Urinary bladder (tissue), 4 donors: ENCODE measurements around the gene SNX33. TPM values are rescaled to one million over a fixed set of nuclear protein-coding genes. Genes with fewer than 3 reads are reported as not detected.
A peak's percentile ranks its signal among the peaks of the same experiment; 100 is the strongest.

Source experiments
- DNase-seq: peaks from one replicate; pipeline ENCODE4 v3.0.0-alpha.2; 2015; ENCODE audit errors: extremely low spot score
- H3K27ac ChIP-seq: one replicate; pipeline ENCODE4 v1.5.1; 2013; ENCODE audit warnings: low read depth, mild to moderate bottlenecking, moderate library complexity
- H3K36me3 ChIP-seq: one replicate; pipeline ENCODE4 v1.6.1; 2013; ENCODE audit warnings: mild to moderate bottlenecking, moderate library complexity; ENCODE audit not compliant: insufficient read depth
- H3K4me1 ChIP-seq: one replicate; pipeline ENCODE4 v1.6.1; 2013; ENCODE audit warnings: mild to moderate bottlenecking, moderate library complexity; ENCODE audit not compliant: insufficient read depth
- H3K4me3 ChIP-seq: one replicate; pipeline ENCODE4 v1.5.1; 2013; ENCODE audit warnings: low read depth, low read length
- WGBS: extraction: QIAGEN DNeasy Blood & Tissue Kit; methylation state at CpG from one replicate; pipeline ENCODE4 v1.1.7; 2013; 5-methylcytosine and 5-hydroxymethylcytosine counted together
- polyA plus RNA-seq: library from polyadenylated mRNA; stranded (reverse); fragments of 200-250 nt; gene quantifications from one replicate; pipeline ENCODE4 v1.2.3, GENCODE V29; 2013
- total RNA-seq: library from RNA; depleted of rRNA; stranded (reverse); fragments of >200 nt; gene quantifications from one replicate; pipeline ENCODE4 v1.2.3, GENCODE V29; 2014
- donor health status: healthy with polysubstance abuse.
- donor health status: healthy.

Gene SNX33
- total and polyA plus RNA-seq, 2 donors = 11.1 to 25.8 TPM

- Histone ChIP-seq H3K36me3 (no peaks in the 10 kb centered on the region), H3K27ac (no peak overlapping the region), H3K4me3 (no peak overlapping the region), H3K4me1 (no peaks in the 10 kb centered on the region)
- DNase-seq = no peak
- 90% methylated on average over 9 of the region's 9 CpGs for WGBS
Observed at GRCh38 chr15:75662823-75663519, 15.3 kb downstream of the SNX33 start.

- Histone ChIP-seq H3K27ac (no peak overlapping the region), H3K4me1 (no peaks in the 10 kb centered on the region)
- 74% methylated on average over 11 of the region's 11 CpGs for WGBS
Observed at GRCh38 chr15:75663931-75664421, 16.3 kb downstream of the SNX33 start.

GRCh38 chr15:75666823-75667501 is 19.2 kb downstream of the SNX33 start:
- Histone ChIP-seq H3K4me3 (no peak overlapping the region), H3K4me1 (no peaks in the 10 kb centered on the region), H3K27ac (peak overlapping the region; percentile 61), H3K36me3 (no peaks in the 10 kb centered on the region)
- 63% methylated on average over 15 of the region's 15 CpGs for WGBS
- no peak for DNase-seq

More at GRCh38 chr15:75663931-75664421, 16.3 kb downstream of the SNX33 start:
- Histone ChIP-seq H3K4me3 (no peak overlapping the region), H3K36me3 (no peaks in the 10 kb centered on the region)
- DNase-seq = no peak

GRCh38 chr15:75669191-75669878 is 21.6 kb downstream of the SNX33 start:
- 67% methylated on average over 14 of the region's 14 CpGs for WGBS
- no peak overlapping the region for H3K27ac ChIP-seq
- no peak for DNase-seq
- no peaks in the 10 kb centered on the region for H3K4me1 ChIP-seq
- H3K36me3 ChIP-seq = no peaks in the 10 kb centered on the region
- no peak overlapping the region for H3K4me3 ChIP-seq

- H3K27ac ChIP-seq = no peak overlapping the region
- no peak overlapping the region for H3K4me3 ChIP-seq
- no peak for DNase-seq
- no peaks in the 10 kb centered on the region for H3K4me1 ChIP-seq
- H3K36me3 ChIP-seq = no peaks in the 10 kb centered on the region
- WGBS = 80% methylated on average over 6 of the region's 6 CpGs
Observed at GRCh38 chr15:75669879-75670212, 22.1 kb downstream of the SNX33 start.

- no peaks in the 10 kb centered on the region for H3K36me3 ChIP-seq
- H3K27ac ChIP-seq = no peak overlapping the region
- no peaks in the 10 kb centered on the region for H3K4me1 ChIP-seq
- no peak for DNase-seq
- 59% methylated on average over 11 of the region's 11 CpGs for WGBS
- no peak overlapping the region for H3K4me3 ChIP-seq
Observed at GRCh38 chr15:75671730-75672602, 24.3 kb downstream of the SNX33 start.

GRCh38 chr15:75672646-75673425 is 25.1 kb downstream of the SNX33 start:
- Histone ChIP-seq H3K36me3 (no peaks in the 10 kb centered on the region), H3K4me3 (no peak overlapping the region)
- DNase-seq = no peak

GRCh38 chr15:75673426-75674235 is 25.9 kb downstream of the SNX33 start:
- H3K4me3 ChIP-seq = no peak overlapping the region
- H3K4me1 ChIP-seq = no peaks in the 10 kb centered on the region
- peak overlapping the region; percentile 0 for H3K27ac ChIP-seq
- 48% methylated on average over 10 of the region's 10 CpGs for WGBS
- peak; percentile 55 for DNase-seq
- no peaks in the 10 kb centered on the region for H3K36me3 ChIP-seq

More at GRCh38 chr15:75672646-75673425, 25.1 kb downstream of the SNX33 start:
- Histone ChIP-seq H3K27ac (peak overlapping the region; percentile 0), H3K4me1 (no peaks in the 10 kb centered on the region)
- WGBS = 21% methylated on average over 14 of the region's 14 CpGs

- H3K36me3 ChIP-seq = no peaks in the 10 kb centered on the region
Observed at GRCh38 chr15:75674366-75674765, 26.7 kb downstream of the SNX33 start.

GRCh38 chr15:75675579-75676404 is 28.1 kb downstream of the SNX33 start:
- no peaks in the 10 kb centered on the region for H3K4me1 ChIP-seq
- H3K4me3 ChIP-seq = no peak overlapping the region
- H3K27ac ChIP-seq = no peak overlapping the region
- WGBS = 87% methylated on average over 41 of the region's 41 CpGs
- no peak for DNase-seq
- no peaks in the 10 kb centered on the region for H3K36me3 ChIP-seq

More at GRCh38 chr15:75674366-75674765, 26.7 kb downstream of the SNX33 start:
- 85% methylated on average over 8 of the region's 8 CpGs for WGBS
- no peaks in the 10 kb centered on the region for H3K4me1 ChIP-seq
- H3K27ac ChIP-seq = no peak overlapping the region
- DNase-seq = no peak
- H3K4me3 ChIP-seq = no peak overlapping the region

- Histone ChIP-seq H3K27ac (no peak overlapping the region), H3K4me3 (no peak overlapping the region), H3K36me3 (no peaks in the 10 kb centered on the region), H3K4me1 (no peaks in the 10 kb centered on the region)
- no peak for DNase-seq
- 85% methylated on average over 30 of the region's 30 CpGs for WGBS
Observed at GRCh38 chr15:75676688-75677464, 29.2 kb downstream of the SNX33 start.
